ENCODE data around the gene TMEM236. TPM values are rescaled to one million over a fixed set of nuclear protein-coding genes. Genes with fewer than 3 reads are reported as not detected.

The TMEM236 gene
- total and polyA plus RNA-seq, 5 experiments from 2014 or later = 0.18 to 0.36 TPM; not detected in 3

Small RNA genes lying within 50 kb of the gene (microRNA-seq; reads per million reads assigned to microRNA genes)
- gene MIR511 (ENCODE audit: borderline microRNAs expressed) = not detected

Other genes starting within 250 kb of the TMEM236 start
- gene HACD1, start 134.8 kb upstream of the TMEM236 start, total RNA-seq = 1 to 10 TPM in 1 of 2 experiments, under 1 TPM in 1; 0.63 to 1.4 TPM
- gene HACD1, start 134.8 kb upstream of the TMEM236 start, polyA plus RNA-seq = under 1 TPM; 0.17 to 0.53 (median 0.26) TPM
- gene STAM, start 108.0 kb upstream of the TMEM236 start, total RNA-seq = 10 to 100 TPM; 19.5 to 23.8 TPM
- gene STAM, start 108.0 kb upstream of the TMEM236 start, polyA plus RNA-seq = 1 to 10 TPM; 5.9 to 8.3 (median 7.4) TPM
- gene MRC1, start 57.1 kb downstream of the TMEM236 start, total RNA-seq = 1 to 10 TPM; 1.2 to 1.3 TPM
- not detected for gene MRC1, start 57.1 kb downstream of the TMEM236 start, polyA plus RNA-seq
- gene SLC39A12, start 199.7 kb downstream of the TMEM236 start, total RNA-seq = not detected
- not detected for gene SLC39A12, start 199.7 kb downstream of the TMEM236 start, polyA plus RNA-seq

Measured in naive thymus-derived CD8-positive, alpha-beta T cell (primary cell).